GM12891 (cell line): ENCODE measurements around the gene APOA4. TPM values are rescaled to one million over a fixed set of nuclear protein-coding genes. Genes with fewer than 3 reads are reported as not detected.

Experiments
- DNase-seq: peaks from one replicate; pipeline ENCODE4 v3.0.0; 2011; ENCODE audit warnings: low spot score; ENCODE audit not compliant: insufficient read length
- FAIRE-seq: peaks from 2 replicates; lab custom pipeline; 2011; peaks lifted over from hg19 to GRCh38; lab: Jason Lieb, UNC
- PAX5 ChIP-seq: IDR thresholded peaks from 2 replicates; pipeline ENCODE4 v1.6.1; 2011; ENCODE audit warnings: low read length, moderate library complexity, mild to moderate bottlenecking; ENCODE audit not compliant: insufficient read depth, severe bottlenecking
- POLR2A ChIP-seq: IDR thresholded peaks from 2 replicates; pipeline ENCODE4 v1.6.1; 2011; ENCODE audit warnings: low read depth, low read length, control low read depth
- POLR2AphosphoS5 ChIP-seq: IDR thresholded peaks from 2 replicates; pipeline ENCODE4 v1.6.1; 2011; ENCODE audit warnings: low read depth, low read length, control low read depth
- POU2F2 ChIP-seq: IDR thresholded peaks from 2 replicates; pipeline ENCODE4 v1.6.1; 2011; ENCODE audit warnings: low read depth, mild to moderate bottlenecking, control low read depth, low read length, moderate library complexity
- SPI1 ChIP-seq: IDR thresholded peaks from 2 replicates; pipeline ENCODE4 v1.6.1; 2011; ENCODE audit warnings: low read depth, low read length, control low read depth
- TAF1 ChIP-seq: IDR thresholded peaks from 2 replicates; pipeline ENCODE4 v1.6.1; 2011; ENCODE audit warnings: low read depth, low read length, control low read depth
- polyA plus RNA-seq: library from polyadenylated mRNA; unstranded; fragments of >200 nt; gene quantifications from one replicate; pipeline ENCODE4 v1.2.1, GENCODE V29; 2012; ENCODE audit warnings: low read depth, missing spikeins, inconsistent platforms; ENCODE audit not compliant: missing spikeins

The APOA4 gene
- not detected for polyA plus RNA-seq

GRCh38 chr11:116823031-116823843, at the start of gene APOA4:
Gene APOA4, minus strand, starts transcription at chr11:116823304. Its CDS starts 113 bp downstream, at chr11:116823191.
- FAIRE-seq = no peak
- TF ChIP-seq SPI1 = no peak
- TF ChIP-seq TAF1 = no peak
- TF ChIP-seq POU2F2 = no peak
- TF ChIP-seq PAX5 = no peak
- no peak for TF ChIP-seq POLR2A
- TF ChIP-seq POLR2AphosphoS5 = no peak
- no peak for DNase-seq

- FAIRE-seq = no peak
- DNase-seq = no peak
- no peak for TF ChIP-seq POLR2AphosphoS5
- TF ChIP-seq SPI1 = no peak
- TF ChIP-seq TAF1 = no peak
- TF ChIP-seq PAX5 = no peak
- no peak for TF ChIP-seq POLR2A
- no peak for TF ChIP-seq POU2F2
Measured at GRCh38 chr11:116871248-116871647, 48.1 kb upstream of the APOA4 start.

GRCh38 chr11:116870054-116870453, 47.0 kb upstream of the APOA4 start:
- FAIRE-seq = no peak
- no peak for TF ChIP-seq TAF1
- no peak for TF ChIP-seq POLR2A
- TF ChIP-seq PAX5 = no peak
- TF ChIP-seq SPI1 = no peak
- TF ChIP-seq POU2F2 = no peak
- TF ChIP-seq POLR2AphosphoS5 = no peak
- no peak for DNase-seq

GRCh38 chr11:116869610-116870009, 46.5 kb upstream of the APOA4 start:
- no peak for DNase-seq
- no peak for FAIRE-seq
- TF ChIP-seq PAX5 (no peak), POLR2A (no peak), POLR2AphosphoS5 (no peak), POU2F2 (no peak), SPI1 (no peak)

DNA sequence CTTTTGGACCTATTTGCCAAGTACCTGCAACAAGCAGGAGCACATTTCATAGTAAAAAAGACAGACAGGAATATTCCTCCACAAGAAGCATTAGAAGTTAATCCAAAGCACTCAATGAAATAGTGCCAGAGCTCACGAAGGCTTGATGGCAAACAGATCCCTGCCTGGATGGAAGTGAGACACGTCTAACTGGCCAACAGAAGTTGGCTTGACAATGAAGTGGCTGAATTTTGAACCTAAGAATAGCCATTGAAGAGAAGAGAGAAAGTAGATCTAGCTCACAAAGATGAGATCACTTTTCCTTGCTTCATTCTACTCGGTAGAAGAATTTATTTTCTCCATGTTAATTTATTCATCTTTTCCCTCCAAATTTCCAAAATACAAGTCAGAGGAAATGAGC, 45.0 kb upstream of the APOA4 start:
- FAIRE-seq = no peak
- DNase-seq = no peak
- no peak for TF ChIP-seq POLR2AphosphoS5
- TF ChIP-seq POLR2A = no peak
- no peak for TF ChIP-seq SPI1
- no peak for TF ChIP-seq TAF1
- no peak for TF ChIP-seq PAX5
- TF ChIP-seq POU2F2 = no peak

- DNase-seq = no peak
- FAIRE-seq = no peak
Measured at GRCh38 chr11:116867619-116868018, 44.5 kb upstream of the APOA4 start.

GRCh38 chr11:116866804-116867455, 43.8 kb upstream of the APOA4 start:
- DNase-seq (no peak), FAIRE-seq (no peak)
- TF ChIP-seq SPI1 = no peak
- no peak for TF ChIP-seq POLR2A
- TF ChIP-seq PAX5 = no peak
- no peak for TF ChIP-seq TAF1
- no peak for TF ChIP-seq POLR2AphosphoS5
- no peak for TF ChIP-seq POU2F2

More at GRCh38 chr11:116867619-116868018, 44.5 kb upstream of the APOA4 start:
- TF ChIP-seq SPI1 (no peak), TAF1 (no peak), POLR2AphosphoS5 (no peak), PAX5 (no peak), POLR2A (no peak), POU2F2 (no peak)

DNA sequence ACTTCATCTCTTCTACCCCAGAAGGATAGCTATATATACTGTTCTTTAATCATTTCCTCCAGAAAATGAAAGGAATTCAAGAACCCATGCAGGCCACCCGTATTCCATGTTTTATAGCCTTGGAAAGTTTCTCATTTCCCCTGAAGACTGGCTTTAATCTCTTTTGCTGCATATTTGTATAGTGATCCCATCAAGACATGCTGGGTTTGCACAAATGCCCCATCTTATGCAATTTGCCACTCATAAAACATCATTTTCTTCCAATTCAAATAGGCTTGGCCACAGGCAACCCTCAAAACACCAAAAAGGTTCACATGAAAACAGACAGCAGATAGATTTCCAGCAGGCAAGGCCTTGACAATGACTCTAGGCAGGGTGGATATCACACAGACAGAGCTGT, 42.6 kb upstream of the APOA4 start:
- TF ChIP-seq TAF1 (no peak), PAX5 (no peak)
- no peak for DNase-seq
- no peak for FAIRE-seq

GRCh38 chr11:116864531-116864930, 41.4 kb upstream of the APOA4 start:
- FAIRE-seq (no peak), DNase-seq (no peak)
- TF ChIP-seq TAF1 (no peak), SPI1 (no peak), PAX5 (no peak), POU2F2 (no peak), POLR2AphosphoS5 (no peak), POLR2A (no peak)

- no peak for FAIRE-seq
- TF ChIP-seq POU2F2 (no peak), SPI1 (no peak), POLR2A (no peak), POLR2AphosphoS5 (no peak)
- no peak for DNase-seq
Measured at GRCh38 chr11:116862951-116863350, 39.8 kb upstream of the APOA4 start.
